Stimulated activated CD8-positive, alpha-beta memory T cell treated with anti-CD3 and anti-CD28 coated beads, Interleukin-15, amount 100 ng/mL, for 1 hour (primary cell): ENCODE results near the gene UNK.
"Not testable (repeated sequence)": the region's sequence is repeated elsewhere in the genome, so short reads cannot be mapped to it uniquely, and the experiment has no call there.

Source experiments
- DNase-seq: peaks from one replicate; pipeline ENCODE4 v3.0.0-alpha.2; 2020; ENCODE audit warnings: low read depth

UNK gene

GRCh38 chr17:75799402-75799801 lies 14.8 kb downstream of the UNK start:
- no peak for DNase-seq

GRCh38 chr17:75803883-75804282 lies 19.3 kb downstream of the UNK start:
- no peak for DNase-seq

- no peak for DNase-seq
Measured at GRCh38 chr17:75806822-75807500, 22.4 kb downstream of the UNK start.

- no peak for DNase-seq
Measured at GRCh38 chr17:75807861-75808260, 23.3 kb downstream of the UNK start.

- DNase-seq, result no peak
Measured at GRCh38 chr17:75808549-75808904, 23.9 kb downstream of the UNK start.

- no peak for DNase-seq
Measured at GRCh38 chr17:75808905-75809621, 24.5 kb downstream of the UNK start.

GRCh38 chr17:75809631-75810111 lies 25.1 kb downstream of the UNK start:
- DNase-seq, result no peak

GRCh38 chr17:75810216-75810615 lies 25.6 kb downstream of the UNK start:
- no peak for DNase-seq

DNA sequence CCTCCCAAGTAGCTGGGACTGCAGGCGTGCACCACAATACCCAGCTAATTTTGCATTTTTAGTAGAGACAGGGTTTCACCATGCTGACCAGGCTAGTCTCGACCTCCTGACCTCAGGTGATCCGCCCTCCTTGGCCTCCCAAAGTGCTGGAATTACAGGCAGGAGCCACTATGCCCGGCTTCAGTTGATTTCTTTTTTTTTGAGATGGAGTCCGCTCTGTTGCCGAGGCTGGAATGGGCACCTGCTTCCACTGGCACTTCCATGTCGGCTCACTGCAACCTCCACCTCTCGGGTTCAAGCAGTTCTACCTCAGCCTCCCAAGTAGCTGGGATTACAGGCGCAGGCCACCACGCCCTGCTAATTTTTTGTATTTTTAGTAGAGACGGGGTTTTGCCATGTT lies 26.1 kb downstream of the UNK start:
- not testable (repeated sequence) for DNase-seq

GRCh38 chr17:75811174-75811573 lies 26.6 kb downstream of the UNK start:
- no peak for DNase-seq

- no peak for DNase-seq
Measured at GRCh38 chr17:75812096-75813013, 27.7 kb downstream of the UNK start.

DNA sequence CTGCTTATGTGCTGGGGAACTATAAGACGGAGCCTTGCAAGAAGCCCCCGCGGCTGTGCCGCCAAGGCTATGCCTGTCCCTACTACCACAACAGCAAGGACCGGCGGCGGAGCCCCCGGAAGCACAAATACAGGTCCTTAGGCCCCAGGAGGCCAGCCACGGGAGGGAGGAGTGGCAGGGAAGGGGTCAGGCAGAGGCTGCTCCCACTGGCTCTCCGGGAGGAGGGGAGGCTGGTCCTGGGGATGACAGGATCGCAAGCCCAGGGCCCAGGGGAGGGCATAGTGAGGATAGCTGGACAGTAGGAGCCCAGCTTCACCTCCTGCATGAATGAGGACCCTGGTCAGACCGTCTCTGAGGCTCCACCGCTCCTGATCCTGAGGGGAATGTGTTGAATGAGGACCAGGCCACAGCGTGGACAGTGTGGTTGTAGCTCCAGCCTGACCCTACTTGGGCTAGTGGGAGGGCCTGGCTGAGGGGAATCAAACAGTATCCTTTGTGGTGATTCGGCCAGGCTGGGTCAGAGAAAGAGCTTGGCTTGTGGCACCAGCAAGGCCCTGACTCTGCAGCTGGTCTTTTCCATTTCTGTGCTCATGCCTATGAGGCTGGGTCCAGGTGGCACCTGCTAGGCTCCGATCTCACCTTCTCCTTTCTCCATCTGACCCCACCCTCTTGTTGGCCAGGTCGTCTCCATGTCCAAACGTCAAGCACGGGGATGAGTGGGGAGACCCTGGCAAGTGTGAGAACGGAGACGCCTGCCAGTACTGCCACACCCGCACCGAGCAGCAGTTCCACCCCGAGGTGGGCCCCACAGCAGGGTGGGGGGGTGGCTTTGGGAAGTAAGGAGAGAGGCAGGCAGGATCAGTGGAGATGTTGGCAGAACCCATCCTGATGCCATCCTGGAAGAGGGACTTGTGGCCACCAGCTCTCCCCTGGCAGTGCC lies 28.7 kb downstream of the UNK start:
- DNase-seq, result no peak

DNA sequence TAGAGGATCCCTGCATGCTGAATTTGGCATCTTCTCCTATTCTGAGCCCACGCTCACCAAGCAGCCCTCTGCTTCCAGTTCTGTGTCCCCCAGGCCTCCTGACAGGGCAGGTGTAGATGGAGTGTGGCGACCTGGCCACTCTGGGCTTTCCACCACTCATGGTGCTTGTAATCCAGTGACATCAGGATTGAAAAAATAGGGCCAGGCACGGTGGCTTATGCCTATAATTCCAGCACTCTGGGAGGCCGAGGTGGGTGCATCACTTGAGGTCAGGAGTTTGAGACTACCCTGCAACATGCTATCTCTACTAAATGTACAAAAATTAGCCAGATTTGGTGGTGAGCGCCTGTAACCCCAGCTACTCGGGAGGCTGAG lies 29.4 kb downstream of the UNK start:
- DNase-seq, result no peak

GRCh38 chr17:75814900-75815373 lies 30.3 kb downstream of the UNK start:
- no peak for DNase-seq

- DNase-seq, result no peak
Measured at GRCh38 chr17:75815399-75815798, 30.8 kb downstream of the UNK start.

DNA sequence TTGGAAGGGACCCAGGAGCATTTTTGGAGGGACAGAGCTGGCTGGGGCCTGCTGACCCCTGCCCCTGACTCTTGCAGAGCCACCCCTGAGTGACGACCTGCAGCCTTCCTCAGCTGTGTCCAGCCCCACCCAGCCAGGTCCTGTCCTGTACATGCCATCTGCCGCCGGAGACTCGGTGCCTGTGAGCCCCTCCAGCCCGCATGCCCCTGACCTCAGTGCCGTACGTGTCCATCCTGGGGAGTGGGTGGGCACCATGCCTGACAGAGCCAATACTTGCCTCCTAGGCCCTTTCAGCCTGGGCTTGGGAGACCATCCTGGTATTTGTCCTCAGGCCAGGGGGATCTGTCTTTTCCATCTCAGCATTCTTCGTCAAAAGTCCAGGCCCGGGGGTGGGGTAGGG lies 32.1 kb downstream of the UNK start:
- no peak for DNase-seq

GRCh38 chr17:75817571-75817970 lies 33.0 kb downstream of the UNK start:
- no peak for DNase-seq

DNA sequence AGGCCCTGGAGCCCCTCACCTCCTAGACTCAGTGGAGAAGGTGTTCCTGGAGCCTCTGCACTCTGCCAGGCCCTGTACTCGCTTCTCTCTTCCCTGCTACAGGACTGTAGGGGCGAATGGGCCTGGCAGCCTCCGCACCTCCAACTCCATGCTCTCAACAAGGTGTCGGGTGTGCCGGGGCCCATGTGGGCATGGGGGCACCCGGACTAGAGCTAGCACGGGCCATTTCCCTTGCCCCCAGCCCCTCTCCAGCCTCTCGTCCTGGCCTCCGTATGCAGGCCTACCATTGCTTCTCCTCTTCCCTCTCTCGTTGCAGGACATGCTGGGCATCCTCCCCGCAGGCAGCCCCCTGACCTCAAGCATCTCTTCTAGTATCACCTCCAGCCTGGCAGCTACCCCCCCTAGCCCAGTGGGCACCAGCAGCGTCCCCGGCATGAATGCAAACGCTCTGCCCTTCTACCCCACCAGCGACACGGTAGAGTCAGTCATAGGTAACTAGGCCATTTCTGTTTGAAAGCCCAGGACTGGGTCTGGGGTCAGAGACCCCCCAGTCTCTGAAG lies 33.8 kb downstream of the UNK start:
- DNase-seq, result no peak

GRCh38 chr17:75819116-75819515 lies 34.5 kb downstream of the UNK start:
- DNase-seq, result no peak

DNA sequence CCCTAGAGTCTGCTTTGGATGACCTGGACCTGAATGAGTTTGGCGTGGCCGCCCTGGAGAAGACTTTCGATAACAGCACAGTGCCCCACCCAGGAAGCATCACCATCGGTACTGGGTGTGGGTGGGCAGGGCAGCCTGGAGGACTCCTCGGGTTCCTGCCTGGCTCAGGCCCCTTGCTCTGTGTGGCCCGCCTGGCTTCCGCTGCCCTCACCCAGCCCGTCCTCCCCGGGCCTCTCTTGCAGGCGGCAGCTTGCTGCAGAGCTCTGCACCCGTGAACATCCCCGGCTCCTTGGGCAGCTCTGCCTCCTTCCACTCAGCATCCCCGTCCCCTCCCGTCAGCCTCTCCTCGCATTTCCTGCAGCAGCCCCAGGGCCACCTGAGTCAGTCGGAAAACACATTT lies 35.1 kb downstream of the UNK start:
- no peak for DNase-seq
